Naive thymus-derived CD8-positive, alpha-beta T cell (primary cell): ENCODE measurements around the gene GYG1. TPM values are rescaled to one million over a fixed set of nuclear protein-coding genes. Genes with fewer than 3 reads are reported as not detected.
"Not testable (repeated sequence)": the region's sequence is repeated elsewhere in the genome, so short reads cannot be mapped to it uniquely, and the experiment has no call there.

Experiments used
- ATAC-seq, 2 donors: fragments of 150-1000 bp; cut with Tn5 transposase in 1 of 2; sonication (Bioruptor Pico), chemical (Tn5 transposase) in 1 of 2; 1 replicate in 1 of 2; 2 replicates in 1 of 2; pipeline ENCODE4 v1.10.0; 2021; ENCODE audit warnings: mild to moderate bottlenecking in 2 of 2, moderate library complexity in 2 of 2
- POLR2A ChIA-PET: fragments of 350-600 bp; sonication (Branson Sonifier 250); formaldehyde crosslinking; loops from one replicate; lab custom pipeline; 2021; ENCODE audit warnings: antibody characterized with exemption; lab: Charles Lee
- DNase-seq, 10 donors: peaks; one replicate each; pipeline versions ENCODE4 v3.0.0 to v3.0.0-alpha.2; 2020 to 2022
- H3K27ac Mint-ChIP-seq, 10 donors: one replicate each; pipeline ENCODE4 v1.8.0; 2020 to 2022; ENCODE audit warnings: mild to moderate bottlenecking in 10 of 10, mixed read lengths in 10 of 10, moderate library complexity in 4 of 10, inconsistent platforms in 1 of 10
- H3K27me3 Mint-ChIP-seq, 5 donors: one replicate each; pipeline ENCODE4 v1.8.0; 2021 to 2022; ENCODE audit warnings: mixed read lengths in 5 of 5
- H3K36me3 Mint-ChIP-seq, 3 donors: one replicate each; pipeline ENCODE4 v1.8.0; 2020 to 2022; ENCODE audit warnings: mixed read lengths in 3 of 3, mild to moderate bottlenecking in 2 of 3, inconsistent platforms in 1 of 3
- H3K4me1 Mint-ChIP-seq, 4 donors: one replicate each; pipeline ENCODE4 v1.8.0; 2021 to 2022; ENCODE audit warnings: mixed read lengths in 4 of 4
- H3K4me3 Mint-ChIP-seq, 10 donors: one replicate each; pipeline ENCODE4 v1.8.0; 2020 to 2022; ENCODE audit warnings: mild to moderate bottlenecking in 10 of 10, mixed read lengths in 10 of 10, moderate library complexity in 6 of 10, inconsistent platforms in 1 of 10
- H3K9me3 Mint-ChIP-seq, 9 donors: one replicate each; pipeline ENCODE4 v1.8.0; 2020 to 2022; ENCODE audit warnings: mixed read lengths in 9 of 9, mild to moderate bottlenecking in 3 of 9, inconsistent platforms in 1 of 9, moderate library complexity in 1 of 9
- polyA plus RNA-seq, 3 donors: library from polyadenylated mRNA; unstranded; fragments of 300-500 nt; fragmentation: Illumina TruSeq; gene quantifications; one replicate each; pipeline ENCODE4 v1.2.3, GENCODE V29; 2021
- total RNA-seq, 8 experiments: library from RNA in 2 of 8; stranded (reverse) in 2 of 8; gene quantifications; one replicate each; pipeline ENCODE4 v1.2.3 and lab custom pipeline; 2021 to 2026

GYG1 gene
- total and polyA plus RNA-seq, 5 experiments from 2014 or later = 18.7 to 28.0 (median 23.4) TPM

- Mint-ChIP-seq H3K4me3 (no peak overlapping the region), H3K36me3 (no peaks in the 10 kb centered on the region), H3K4me1 (peaks cover 1 to 3% (median 2%) of the 10 kb centered on the region in 4 donors), H3K27ac (no peak overlapping the region), H3K27me3 (peaks cover 2 to 19% (median 9%) of the 10 kb centered on the region in 5 donors), H3K9me3 (no peaks in the 10 kb centered on the region)
- no peak for DNase-seq
- ATAC-seq = no peak
- POLR2A ChIA-PET = no interaction called here
These were observed 28.8 kb upstream of the GYG1 start for GRCh38 chr3:148962513-148962912.

GRCh38 chr3:148964809-148965208, 26.5 kb upstream of the GYG1 start:
- ATAC-seq = no peak
- no peak for DNase-seq
- Mint-ChIP-seq H3K27me3 (peaks cover 2 to 14% (median 6%) of the 10 kb centered on the region in 5 donors), H3K27ac (no peak overlapping the region), H3K36me3 (no peaks in the 10 kb centered on the region), H3K9me3 (no peaks in the 10 kb centered on the region), H3K4me1 (no peaks in the 10 kb centered on the region), H3K4me3 (no peak overlapping the region)
- POLR2A ChIA-PET = no interaction called here

GRCh38 chr3:148968321-148968720, 23.0 kb upstream of the GYG1 start:
- DNase-seq = no peak
- Mint-ChIP-seq H3K27me3 (peaks cover 0 to 2% (median 0%) of the 10 kb centered on the region in 5 donors), H3K4me1 (no peaks in the 10 kb centered on the region), H3K27ac (no peak overlapping the region), H3K4me3 (no peak overlapping the region), H3K9me3 (no peaks in the 10 kb centered on the region), H3K36me3 (no peaks in the 10 kb centered on the region)
- ATAC-seq = no peak
- POLR2A ChIA-PET = no interaction called here

- ATAC-seq (no peak), DNase-seq (no peak)
- no peak overlapping the region for H3K27ac Mint-ChIP-seq
- POLR2A ChIA-PET = no interaction called here
- peaks cover 0 to 2% (median 0%) of the 10 kb centered on the region in 5 donors for H3K27me3 Mint-ChIP-seq
- peaks cover 0 to 3% (median 0%) of the 10 kb centered on the region in 4 donors for H3K4me1 Mint-ChIP-seq
- H3K4me3 Mint-ChIP-seq = no peak overlapping the region
- no peaks in the 10 kb centered on the region for H3K36me3 Mint-ChIP-seq
- H3K9me3 Mint-ChIP-seq = no peaks in the 10 kb centered on the region
These were observed 21.1 kb upstream of the GYG1 start for GRCh38 chr3:148970271-148970670.

GRCh38 chr3:148971401-148972163, 19.8 kb upstream of the GYG1 start:
- Mint-ChIP-seq H3K27me3 (no peaks in the 10 kb centered on the region), H3K36me3 (no peaks in the 10 kb centered on the region), H3K9me3 (no peaks in the 10 kb centered on the region), H3K4me3 (no peak overlapping the region), H3K27ac (no peak overlapping the region), H3K4me1 (peaks cover 0 to 3% (median 0%) of the 10 kb centered on the region in 4 donors)
- DNase-seq (no peak), ATAC-seq (no peak)
- POLR2A ChIA-PET = no interaction called here

- no peak overlapping the region for H3K27ac Mint-ChIP-seq
- peaks cover 0 to 3% (median under 1%) of the 10 kb centered on the region in 5 donors for H3K27me3 Mint-ChIP-seq
These were observed 16.6 kb upstream of the GYG1 start for GRCh38 chr3:148974726-148975125.

GRCh38 chr3:148975248-148975647, 16.1 kb upstream of the GYG1 start:
- H3K27ac Mint-ChIP-seq = no peak overlapping the region
- POLR2A ChIA-PET = no interaction called here
- peaks cover 0 to 5% (median 0%) of the 10 kb centered on the region in 3 donors for H3K36me3 Mint-ChIP-seq
- DNase-seq (no peak), ATAC-seq (no peak)
- peaks cover 0 to 3% (median 0%) of the 10 kb centered on the region in 4 donors for H3K4me1 Mint-ChIP-seq
- peaks cover 0 to 3% (median 0%) of the 10 kb centered on the region in 9 donors for H3K9me3 Mint-ChIP-seq
- peaks cover 0 to 5% (median 3%) of the 10 kb centered on the region in 5 donors for H3K27me3 Mint-ChIP-seq
- no peak overlapping the region for H3K4me3 Mint-ChIP-seq

More at GRCh38 chr3:148974726-148975125, 16.6 kb upstream of the GYG1 start:
- Mint-ChIP-seq H3K4me1 (peaks cover 0 to 3% (median 0%) of the 10 kb centered on the region in 4 donors), H3K4me3 (no peak overlapping the region), H3K36me3 (peaks cover 0 to 5% (median 0%) of the 10 kb centered on the region in 3 donors), H3K9me3 (peaks cover 0 to 3% (median 0%) of the 10 kb centered on the region in 9 donors)
- POLR2A ChIA-PET = no interaction called here
- ATAC-seq (no peak), DNase-seq (no peak)

GRCh38 chr3:148975696-148976095, 15.6 kb upstream of the GYG1 start:
- Mint-ChIP-seq H3K9me3 (peaks cover 0 to 3% (median 0%) of the 10 kb centered on the region in 9 donors), H3K4me1 (peaks cover 0 to 3% (median 0%) of the 10 kb centered on the region in 4 donors), H3K27ac (no peak overlapping the region), H3K4me3 (no peak overlapping the region), H3K36me3 (peaks cover 0 to 5% (median 0%) of the 10 kb centered on the region in 3 donors), H3K27me3 (peaks cover 0 to 8% (median 6%) of the 10 kb centered on the region in 5 donors)
- DNase-seq = no peak
- POLR2A ChIA-PET = no interaction called here
- ATAC-seq = no peak

- ATAC-seq = no peak
- Mint-ChIP-seq H3K9me3 (peaks cover 0 to 3% (median 0%) of the 10 kb centered on the region in 9 donors), H3K27ac (no peak overlapping the region), H3K4me1 (no peaks in the 10 kb centered on the region), H3K27me3 (peaks cover 3 to 13% (median 9%) of the 10 kb centered on the region in 5 donors), H3K36me3 (peaks cover 0 to 5% (median 0%) of the 10 kb centered on the region in 3 donors), H3K4me3 (no peak overlapping the region)
- DNase-seq = no peak
- POLR2A ChIA-PET = no interaction called here
These were observed 10.1 kb upstream of the GYG1 start for GRCh38 chr3:148981273-148981672.

GRCh38 chr3:148987551-148987950, 3.8 kb upstream of the GYG1 start:
- H3K4me3 Mint-ChIP-seq, ATAC-seq, H3K9me3 Mint-ChIP-seq, H3K36me3 Mint-ChIP-seq, POLR2A ChIA-PET, DNase-seq, H3K27ac Mint-ChIP-seq, H3K27me3 Mint-ChIP-seq: not testable (repeated sequence)
- H3K4me1 Mint-ChIP-seq = peaks cover 0 to 18% (median 16%) of the 10 kb centered on the region in 4 donors

- Mint-ChIP-seq H3K4me1 (peaks cover 0 to 32% (median 28%) of the 10 kb centered on the region in 4 donors), H3K27me3 (no peaks in the 10 kb centered on the region), H3K4me3 (peak overlapping the region; percentile 73 to 90 (median 84)), H3K9me3 (no peaks in the 10 kb centered on the region), H3K27ac (peak overlapping the region in 8 of 10 donors; percentile 25 to 89 (median 84)), H3K36me3 (peaks cover 0 to 4% (median 1%) of the 10 kb centered on the region in 3 donors)
- POLR2A ChIA-PET = interaction anchor here (2.9 kb wide), 1 partner anchor 20 kb away, joined by 11 read pairs; no protein-coding TSS in a partner anchor
- ATAC-seq (no peak), DNase-seq (no peak)
These were observed 1.1 kb upstream of the GYG1 start for GRCh38 chr3:148990236-148990635.

- peaks cover 0 to 23% (median 9%) of the 10 kb centered on the region in 3 donors for H3K36me3 Mint-ChIP-seq
- no peaks in the 10 kb centered on the region for H3K27me3 Mint-ChIP-seq
- H3K4me1 Mint-ChIP-seq = peaks cover 0 to 36% (median 31%) of the 10 kb centered on the region in 4 donors
- no peaks in the 10 kb centered on the region for H3K9me3 Mint-ChIP-seq
- peak; percentile 15 to 17 for ATAC-seq
- H3K4me3 Mint-ChIP-seq = peak overlapping the region; percentile 70 to 86 (median 79)
- H3K27ac Mint-ChIP-seq = peak overlapping the region; percentile 58 to 89 (median 78)
- POLR2A ChIA-PET = interaction anchor here (0.6 to 2.9 kb wide), 8 partner anchors 9 to 286 kb away, joined by 3 to 11 read pairs (median 3); partner anchors contain the start of gene HPS3
- DNase-seq = peak in 2 of 10 donors; percentile 16 to 34
These were observed 791 bp downstream of the GYG1 start for GRCh38 chr3:148992027-148992634.
